GM23338 (cell line): ENCODE data around the gene ARL6. TPM values are rescaled to one million over a fixed set of nuclear protein-coding genes. Genes with fewer than 3 reads are reported as not detected.

Source experiments
- ATAC-seq: fragments of 200-7000 bp; cut with Tn5 transposase; 3 replicates; pipeline ENCODE4 v1.9.1; 2020
- DNase-seq: peaks from one replicate; pipeline ENCODE4 v3.0.0-alpha.2; 2015; ENCODE audit warnings: low spot score
- H2AFZ ChIP-seq: fragments of 200-600 bp; sonication (generic); 2 replicates; pipeline ENCODE4 v1.8.0; 2016; ENCODE audit warnings: antibody characterized with exemption, mild to moderate bottlenecking, moderate library complexity
- H3F3A ChIP-seq: fragments of 200-600 bp; sonication (generic); replicated peaks from 2 replicates; pipeline ENCODE4 v1.8.0; 2017; ENCODE audit warnings: antibody characterized with exemption, mixed run types, low read depth
- H3K27ac ChIP-seq: fragments of 200-600 bp; sonication (generic); 2 replicates; pipeline ENCODE4 v1.6.1; 2016; ENCODE audit warnings: low read depth
- H3K27me3 ChIP-seq: fragments of 200-600 bp; sonication (generic); 2 replicates; pipeline ENCODE4 v1.8.0; 2016; ENCODE audit warnings: mild to moderate bottlenecking, mixed run types, moderate library complexity; ENCODE audit not compliant: insufficient read depth
- H3K36me3 ChIP-seq: fragments of 200-600 bp; sonication (generic); 2 replicates; pipeline ENCODE4 v1.8.0; 2016; ENCODE audit warnings: mild to moderate bottlenecking; ENCODE audit not compliant: insufficient read depth
- H3K4me1 ChIP-seq: fragments of 200-600 bp; sonication (generic); 2 replicates; pipeline ENCODE4 v1.8.0; 2016; ENCODE audit warnings: mild to moderate bottlenecking, moderate library complexity; ENCODE audit not compliant: insufficient read depth
- H3K4me2 ChIP-seq: fragments of 200-600 bp; sonication (generic); 2 replicates; pipeline ENCODE4 v1.7.1; 2017; ENCODE audit warnings: mixed run types
- H3K4me3 ChIP-seq: fragments of 200-600 bp; sonication (generic); 2 replicates; pipeline ENCODE4 v1.6.1; 2016; ENCODE audit warnings: mixed run types
- H3K79me2 ChIP-seq: fragments of 200-600 bp; sonication (generic); replicated peaks from 2 replicates; pipeline ENCODE4 v1.8.0; 2017; ENCODE audit warnings: mild to moderate bottlenecking; ENCODE audit not compliant: insufficient read depth
- H3K9me2 ChIP-seq: fragments of 200-600 bp; sonication (generic); 2 replicates; pipeline ENCODE4 v1.8.0; 2017; ENCODE audit not compliant: insufficient read depth
- H4K20me1 ChIP-seq: fragments of 200-600 bp; sonication (generic); replicated peaks from 2 replicates; pipeline ENCODE4 v1.8.0; 2017; ENCODE audit warnings: mild to moderate bottlenecking; ENCODE audit not compliant: insufficient read depth
- H3K27ac Mint-ChIP-seq: 2 replicates; pipeline ENCODE4 v1.8.0; 2020; ENCODE audit warnings: inconsistent platforms, mild to moderate bottlenecking, moderate library complexity, mixed read lengths
- H3K27me3 Mint-ChIP-seq: 3 replicates; pipeline ENCODE4 v1.8.0; 2022; ENCODE audit warnings: low read depth, mild to moderate bottlenecking, moderate library complexity, mixed read lengths, inconsistent platforms; ENCODE audit not compliant: insufficient read depth, poor library complexity
- H3K36me3 Mint-ChIP-seq: 3 replicates; pipeline ENCODE4 v1.8.0; 2021; ENCODE audit warnings: low read depth, mild to moderate bottlenecking, inconsistent platforms, moderate library complexity, mixed read lengths
- H3K4me1 Mint-ChIP-seq: 3 replicates; pipeline ENCODE4 v1.8.0; 2020; ENCODE audit warnings: mild to moderate bottlenecking, inconsistent platforms, mixed read lengths
- H3K4me3 Mint-ChIP-seq: 3 replicates; pipeline ENCODE4 v1.8.0; 2021; ENCODE audit warnings: moderate library complexity, mild to moderate bottlenecking, inconsistent platforms, mixed read lengths
- H3K9me3 Mint-ChIP-seq: 3 replicates; pipeline ENCODE4 v1.8.0; 2020; ENCODE audit warnings: moderate library complexity, mild to moderate bottlenecking, inconsistent platforms, mixed read lengths
- CREB1 ChIP-seq: fragments of 250-450 bp; sonication (Bioruptor Pico); IDR thresholded peaks from 2 replicates; pipeline ENCODE4 v1.5.0; 2020; ENCODE audit warnings: low read depth, mild to moderate bottlenecking, moderate library complexity
- CTCF ChIP-seq, 2 experiments: fragments of 200-600 bp in 1 of 2; sonication (generic) in 1 of 2; conservative IDR thresholded peaks; 2 replicates each; pipeline versions ENCODE4 v1.5.1 to v1.6.1; 2016 to 2017; ENCODE audit warnings: antibody characterized with exemption in 2 of 2, low read depth in 2 of 2, mild to moderate bottlenecking in 2 of 2, moderate library complexity in 1 of 2
- EZH2 ChIP-seq: fragments of 200-600 bp; sonication (generic); IDR thresholded peaks from one replicate; pipeline ENCODE4 v1.8.0; 2017; ENCODE audit warnings: antibody characterized with exemption, mild to moderate bottlenecking, low read depth; ENCODE audit not compliant: unreplicated experiment
- EZH2phosphoT487 ChIP-seq: fragments of 200-600 bp; sonication (generic); IDR thresholded peaks from one replicate; pipeline ENCODE4 v1.8.1; 2018; ENCODE audit warnings: antibody characterized with exemption; ENCODE audit not compliant: unreplicated experiment
- JUNB ChIP-seq: IDR thresholded peaks from one replicate; pipeline ENCODE4 v1.6.1; 2016; ENCODE audit warnings: antibody characterized with exemption; ENCODE audit not compliant: unreplicated experiment
- NANOG ChIP-seq: IDR thresholded peaks from 2 replicates; pipeline ENCODE4 v1.6.1; 2016; ENCODE audit warnings: antibody characterized with exemption, borderline replicate concordance
- POLR2AphosphoS5 ChIP-seq: IDR thresholded peaks from 2 replicates; pipeline ENCODE4 v1.6.1; 2016; ENCODE audit warnings: antibody characterized with exemption, low read depth
- STAT1 ChIP-seq: IDR thresholded peaks from one replicate; pipeline ENCODE4 v1.6.1; 2016; ENCODE audit warnings: antibody characterized with exemption; ENCODE audit not compliant: unreplicated experiment
- ZNF331 ChIP-seq: fragments of 250-450 bp; sonication (Bioruptor Pico); IDR thresholded peaks from 2 replicates; pipeline ENCODE4 v1.5.0; 2020; ENCODE audit warnings: low read depth, mild to moderate bottlenecking, moderate library complexity
- ZNF462 ChIP-seq: fragments of 250-450 bp; sonication (Bioruptor Pico); IDR thresholded peaks from 2 replicates; pipeline ENCODE4 v1.5.0; 2020; ENCODE audit warnings: mild to moderate bottlenecking, moderate library complexity
- polyA plus RNA-seq: library from polyadenylated mRNA; unstranded; fragments of >200 nt; fragmentation: Nextera tagmentation; extraction: Ambion mirVana; gene quantifications from 2 replicates; pipeline ENCODE4 v1.2.1, GENCODE V29; 2016
- total RNA-seq: library from RNA; depleted of rRNA; stranded (reverse); fragments of >200 nt; shearing (Covaris generic); gene quantifications from 2 replicates; pipeline ENCODE4 v1.2.3, GENCODE V29; 2014
- TF ChIP-seq, protein P1 (sequence below): IDR thresholded peaks from 2 replicates; pipeline ENCODE4 v1.6.1; 2016; ENCODE audit warnings: antibody characterized with exemption
- TF ChIP-seq, protein P2 (sequence below): IDR thresholded peaks from one replicate; pipeline ENCODE4 v1.6.1; 2018; ENCODE audit warnings: antibody characterized with exemption; ENCODE audit not compliant: unreplicated experiment

The ARL6 gene
- total and polyA plus RNA-seq, 2 experiments from 2014 or later, result 9.8 to 10.9 TPM

DNA sequence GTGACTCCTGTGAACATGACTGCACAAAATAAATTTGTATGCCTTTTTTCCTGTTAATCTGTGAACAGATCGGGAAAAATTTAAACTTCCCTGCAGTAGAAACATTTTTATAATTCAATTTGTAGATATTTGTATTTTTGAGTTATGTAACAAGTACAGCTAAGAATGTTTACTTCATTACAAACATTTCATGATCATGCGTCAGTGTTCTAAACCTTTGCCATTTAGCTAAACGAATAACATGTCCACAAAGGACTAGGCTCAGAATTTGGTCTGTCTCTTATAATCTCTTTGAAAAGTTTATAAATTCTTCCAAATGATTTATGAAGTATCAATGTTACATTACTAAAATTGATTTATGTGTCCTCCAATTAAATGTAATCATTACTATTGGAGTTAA lies 39.9 kb downstream of the ARL6 start (continued):
- TF ChIP-seq ZNF462 (CRISPR knock-in tag) (no peak), EZH2 (no peak)

GRCh38 chr3:97810779-97811390 lies 46.3 kb downstream of the ARL6 start:
- Histone ChIP-seq H3K4me1 (no peaks in the 10 kb centered on the region), H3K27me3 (no peaks in the 10 kb centered on the region), H3K27ac (no peak overlapping the region), H3K79me2 (no peaks in the 10 kb centered on the region), H4K20me1 (no peaks in the 10 kb centered on the region), H2AFZ (no peak overlapping the region), H3K4me3 (no peak overlapping the region), H3K9me2 (no peaks in the 10 kb centered on the region), H3K36me3 (no peaks in the 10 kb centered on the region), H3K4me2 (no peak overlapping the region), H3F3A (no peaks in the 10 kb centered on the region)
- H3K4me3 Mint-ChIP-seq, result no peak overlapping the region
- ATAC-seq, result no peak
- no peaks in the 10 kb centered on the region for H3K9me3 Mint-ChIP-seq
- H3K4me1 Mint-ChIP-seq, result no peaks in the 10 kb centered on the region
- no peaks in the 10 kb centered on the region for H3K36me3 Mint-ChIP-seq
- DNase-seq, result no peak
- H3K27me3 Mint-ChIP-seq, result peaks cover 2% of the 10 kb centered on the region
- no peak overlapping the region for H3K27ac Mint-ChIP-seq
- TF ChIP-seq NANOG (no peak), EZH2phosphoT487 (no peak), JUNB (no peak), CREB1 (CRISPR knock-in tag) (no peak), POLR2AphosphoS5 (no peak), STAT1 (no peak), CTCF (conservative IDR thresholded peaks at IDR 0.05; ENCODE audit: low read depth in 2 of 2) (no peak), ZNF331 (CRISPR knock-in tag) (no peak), EZH2 (no peak)
- TF ChIP-seq, protein P1, sequence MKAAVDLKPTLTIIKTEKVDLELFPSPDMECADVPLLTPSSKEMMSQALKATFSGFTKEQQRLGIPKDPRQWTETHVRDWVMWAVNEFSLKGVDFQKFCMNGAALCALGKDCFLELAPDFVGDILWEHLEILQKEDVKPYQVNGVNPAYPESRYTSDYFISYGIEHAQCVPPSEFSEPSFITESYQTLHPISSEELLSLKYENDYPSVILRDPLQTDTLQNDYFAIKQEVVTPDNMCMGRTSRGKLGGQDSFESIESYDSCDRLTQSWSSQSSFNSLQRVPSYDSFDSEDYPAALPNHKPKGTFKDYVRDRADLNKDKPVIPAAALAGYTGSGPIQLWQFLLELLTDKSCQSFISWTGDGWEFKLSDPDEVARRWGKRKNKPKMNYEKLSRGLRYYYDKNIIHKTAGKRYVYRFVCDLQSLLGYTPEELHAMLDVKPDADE, result no peak
- TF ChIP-seq, protein P2, sequence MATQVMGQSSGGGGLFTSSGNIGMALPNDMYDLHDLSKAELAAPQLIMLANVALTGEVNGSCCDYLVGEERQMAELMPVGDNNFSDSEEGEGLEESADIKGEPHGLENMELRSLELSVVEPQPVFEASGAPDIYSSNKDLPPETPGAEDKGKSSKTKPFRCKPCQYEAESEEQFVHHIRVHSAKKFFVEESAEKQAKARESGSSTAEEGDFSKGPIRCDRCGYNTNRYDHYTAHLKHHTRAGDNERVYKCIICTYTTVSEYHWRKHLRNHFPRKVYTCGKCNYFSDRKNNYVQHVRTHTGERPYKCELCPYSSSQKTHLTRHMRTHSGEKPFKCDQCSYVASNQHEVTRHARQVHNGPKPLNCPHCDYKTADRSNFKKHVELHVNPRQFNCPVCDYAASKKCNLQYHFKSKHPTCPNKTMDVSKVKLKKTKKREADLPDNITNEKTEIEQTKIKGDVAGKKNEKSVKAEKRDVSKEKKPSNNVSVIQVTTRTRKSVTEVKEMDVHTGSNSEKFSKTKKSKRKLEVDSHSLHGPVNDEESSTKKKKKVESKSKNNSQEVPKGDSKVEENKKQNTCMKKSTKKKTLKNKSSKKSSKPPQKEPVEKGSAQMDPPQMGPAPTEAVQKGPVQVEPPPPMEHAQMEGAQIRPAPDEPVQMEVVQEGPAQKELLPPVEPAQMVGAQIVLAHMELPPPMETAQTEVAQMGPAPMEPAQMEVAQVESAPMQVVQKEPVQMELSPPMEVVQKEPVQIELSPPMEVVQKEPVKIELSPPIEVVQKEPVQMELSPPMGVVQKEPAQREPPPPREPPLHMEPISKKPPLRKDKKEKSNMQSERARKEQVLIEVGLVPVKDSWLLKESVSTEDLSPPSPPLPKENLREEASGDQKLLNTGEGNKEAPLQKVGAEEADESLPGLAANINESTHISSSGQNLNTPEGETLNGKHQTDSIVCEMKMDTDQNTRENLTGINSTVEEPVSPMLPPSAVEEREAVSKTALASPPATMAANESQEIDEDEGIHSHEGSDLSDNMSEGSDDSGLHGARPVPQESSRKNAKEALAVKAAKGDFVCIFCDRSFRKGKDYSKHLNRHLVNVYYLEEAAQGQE, result no peak
